ENCODE data around the gene SHISAL2A.
A peak's percentile ranks its signal among the peaks of the same experiment; 100 is the strongest.
"Not testable (repeated sequence)": the region's sequence is repeated elsewhere in the genome, so short reads cannot be mapped to it uniquely, and the experiment has no call there.

SHISAL2A gene

GRCh38 chr1:52691821-52692220 is 58.9 kb downstream of the SHISAL2A start:
- no peak for DNase-seq

GRCh38 chr1:52692697-52693096 is 59.7 kb downstream of the SHISAL2A start:
- DNase-seq: no peak

- not testable (repeated sequence) for DNase-seq
Measured at GRCh38 chr1:52693351-52693750, 60.4 kb downstream of the SHISAL2A start.

GRCh38 chr1:52693843-52694242 is 60.9 kb downstream of the SHISAL2A start:
- DNase-seq: no peak

DNA sequence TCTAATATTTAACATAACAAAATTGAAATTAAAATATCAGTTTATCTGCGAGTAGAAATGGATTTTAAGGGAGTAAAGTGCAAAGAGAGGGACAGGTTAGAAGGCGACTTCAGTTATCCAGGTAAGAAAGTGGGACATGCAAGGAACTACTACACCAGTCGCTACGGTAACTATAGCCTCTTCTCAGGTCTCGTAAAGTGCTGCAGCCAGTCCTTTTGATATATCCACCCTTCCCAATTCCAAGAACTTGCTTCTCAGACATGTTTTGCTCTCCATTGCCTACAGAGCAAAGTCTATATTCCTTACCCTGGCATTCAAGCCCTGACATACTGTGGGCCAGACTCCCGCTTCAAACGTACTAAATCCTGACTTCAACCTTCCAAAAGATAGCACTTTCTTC is 62.7 kb downstream of the SHISAL2A start:
- DNase-seq: no peak

DNA sequence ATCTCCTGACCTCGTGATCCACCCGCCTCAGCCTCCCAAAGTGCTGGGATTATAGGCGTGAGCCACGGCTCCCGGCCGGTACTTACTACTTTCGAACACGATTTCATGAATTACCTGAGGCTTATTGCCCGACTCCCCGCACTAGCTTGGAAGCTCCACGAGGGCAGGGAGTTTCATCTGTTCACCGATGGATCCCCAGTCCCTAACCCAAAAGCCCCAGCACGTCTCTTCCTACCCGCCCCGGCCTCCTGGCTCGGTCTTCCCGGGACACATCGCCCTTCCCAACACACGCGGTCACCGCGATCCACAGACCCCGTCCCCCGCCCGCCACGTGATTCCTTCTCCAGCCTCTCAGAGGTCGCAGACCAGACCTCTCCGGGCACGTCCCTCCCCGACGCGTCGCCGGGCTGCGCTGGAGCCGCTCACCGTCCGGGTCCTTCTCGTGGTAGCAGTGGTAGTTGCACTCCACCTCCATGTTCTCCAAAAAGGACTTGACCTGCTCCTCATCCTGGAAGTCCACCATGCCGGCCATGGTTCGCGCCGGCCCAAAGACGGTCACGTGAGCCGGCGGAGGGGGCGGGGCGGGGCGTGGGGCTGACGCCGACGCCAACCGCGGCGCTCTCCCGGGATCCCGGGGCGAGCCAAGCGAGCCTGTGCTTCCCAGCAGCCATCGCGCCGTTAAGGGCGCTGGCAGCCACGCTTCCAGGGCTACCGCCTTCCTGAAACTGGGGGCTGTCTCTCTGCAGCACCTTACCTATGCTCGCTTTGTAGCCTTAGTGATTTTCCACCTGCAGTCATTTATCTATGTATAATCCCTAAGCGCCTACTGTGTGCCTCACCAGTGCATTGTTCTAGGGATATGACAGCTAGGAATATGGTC is 65.1 kb downstream of the SHISAL2A start, which contains the start of gene COA7:
Gene COA7 (minus strand): TSS at position 553 of the 880 bp plus-strand sequence. CDS start 21 bp downstream, at position 532.
- DNase-seq: no peak

GRCh38 chr1:52702886-52703787 is 70.2 kb downstream of the SHISAL2A start:
- DNase-seq: peak; percentile 29

DNA sequence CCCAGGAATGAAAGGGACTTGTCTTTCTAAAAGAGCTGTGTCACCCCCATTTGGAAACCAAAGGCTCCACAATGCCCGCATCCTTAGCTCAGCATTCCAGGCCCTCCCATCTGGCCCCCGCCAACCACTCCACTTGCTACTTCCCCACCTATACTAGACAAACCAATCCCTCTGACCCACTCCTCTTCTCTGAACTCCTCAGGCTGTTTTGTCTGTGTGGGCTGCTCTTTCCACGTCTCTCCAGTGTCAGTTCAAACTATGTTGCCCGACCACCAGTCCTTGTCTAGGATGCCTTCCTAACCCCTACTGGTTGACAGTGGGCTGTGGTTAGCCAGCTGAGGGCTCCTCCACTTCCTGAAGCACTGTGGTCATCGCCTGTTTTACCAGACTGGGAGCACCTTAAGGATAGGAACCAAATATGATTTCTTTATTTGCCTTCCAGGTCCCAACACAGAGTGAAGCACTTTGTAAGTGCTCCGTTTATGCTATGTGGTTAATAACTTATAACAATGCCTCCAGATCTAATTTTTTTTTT is 73.2 kb downstream of the SHISAL2A start:
- DNase-seq: no peak
